ENCODE measurements around the gene GLS. TPM values are rescaled to one million over a fixed set of nuclear protein-coding genes. Genes with fewer than 3 reads are reported as not detected.

Gene GLS
- total RNA-seq, 2 donors from 2014 or later, result 50.5 to 72.3 TPM

- H3K4me1 ChIP-seq, result no peaks in the 10 kb centered on the region
- H3K36me3 ChIP-seq, result no peaks in the 10 kb centered on the region
- intact Hi-C loops (cut with DNase I), result no loop called here
- no peak overlapping the region for H3K9ac ChIP-seq (ENCODE audit: low read depth in 2 of 2, low read length in 2 of 2)
- no peaks in the 10 kb centered on the region for H3K27me3 ChIP-seq
- H3K9me3 ChIP-seq, result no peaks in the 10 kb centered on the region
- DNase-seq, result no peak
- H3K4me3 ChIP-seq, result no peak overlapping the region
- TF ChIP-seq CTCF (IDR thresholded peaks at IDR 0.05), result no peak
- no peak overlapping the region for H3K27ac ChIP-seq
Observed at GRCh38 chr2:190911813-190912212, 31.2 kb downstream of the GLS start.

DNA sequence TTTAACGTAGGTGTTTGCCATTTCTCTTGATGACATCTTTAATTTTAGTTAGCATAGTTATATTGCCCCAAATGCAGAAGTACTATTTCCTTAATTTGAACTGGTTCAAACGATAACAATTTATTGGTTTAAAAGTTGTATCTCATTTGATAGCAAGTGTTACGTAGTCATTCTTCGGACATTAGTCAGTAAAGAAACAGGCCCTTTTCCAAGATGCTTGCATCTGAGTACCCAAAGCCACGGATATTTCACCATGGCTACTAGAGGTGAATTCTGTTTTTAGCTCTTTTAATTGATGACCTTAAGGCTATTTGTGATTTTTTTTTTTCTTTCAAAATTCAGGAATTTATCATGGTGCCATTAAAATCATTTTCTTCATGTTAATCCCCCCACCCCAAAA lies 32.1 kb downstream of the GLS start:
- Histone ChIP-seq H3K9me3 (no peaks in the 10 kb centered on the region), H3K36me3 (no peaks in the 10 kb centered on the region), H3K4me1 (no peaks in the 10 kb centered on the region), H3K9ac (ENCODE audit: low read depth in 2 of 2, low read length in 2 of 2) (no peak overlapping the region), H3K27me3 (no peaks in the 10 kb centered on the region), H3K27ac (no peak overlapping the region), H3K4me3 (no peak overlapping the region)
- intact Hi-C loops (cut with DNase I), result no loop called here
- no peak for TF ChIP-seq CTCF (IDR thresholded peaks at IDR 0.05)
- DNase-seq, result no peak

DNA sequence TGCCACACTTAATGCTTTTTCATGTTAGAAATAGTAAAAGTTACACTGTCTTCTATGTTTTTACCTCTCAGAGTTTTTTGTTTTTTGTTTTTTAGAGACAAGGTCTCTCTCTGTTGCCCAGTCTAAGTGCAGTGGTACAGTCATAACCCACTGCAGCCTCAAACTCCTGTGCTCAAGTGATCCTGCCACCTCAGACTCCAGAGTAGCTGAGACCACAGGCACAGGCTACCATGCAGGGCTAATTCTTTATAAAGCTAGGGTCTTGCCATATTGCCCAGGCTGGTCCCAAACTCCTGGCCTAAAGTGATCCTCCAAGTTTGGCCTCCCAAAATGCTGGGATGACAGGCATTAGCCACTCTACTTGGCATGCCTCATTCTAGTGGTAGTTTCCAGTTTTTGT lies 33.1 kb downstream of the GLS start:
- no peak overlapping the region for H3K27ac ChIP-seq
- no peaks in the 10 kb centered on the region for H3K36me3 ChIP-seq
- no peak for TF ChIP-seq CTCF (IDR thresholded peaks at IDR 0.05)
- intact Hi-C loops (cut with DNase I), result no loop called here
- no peak for DNase-seq
- no peaks in the 10 kb centered on the region for H3K27me3 ChIP-seq
- H3K9me3 ChIP-seq, result no peaks in the 10 kb centered on the region
- H3K4me1 ChIP-seq, result no peaks in the 10 kb centered on the region
- no peak overlapping the region for H3K4me3 ChIP-seq
- H3K9ac ChIP-seq (ENCODE audit: low read depth in 2 of 2, low read length in 2 of 2), result no peak overlapping the region

DNA sequence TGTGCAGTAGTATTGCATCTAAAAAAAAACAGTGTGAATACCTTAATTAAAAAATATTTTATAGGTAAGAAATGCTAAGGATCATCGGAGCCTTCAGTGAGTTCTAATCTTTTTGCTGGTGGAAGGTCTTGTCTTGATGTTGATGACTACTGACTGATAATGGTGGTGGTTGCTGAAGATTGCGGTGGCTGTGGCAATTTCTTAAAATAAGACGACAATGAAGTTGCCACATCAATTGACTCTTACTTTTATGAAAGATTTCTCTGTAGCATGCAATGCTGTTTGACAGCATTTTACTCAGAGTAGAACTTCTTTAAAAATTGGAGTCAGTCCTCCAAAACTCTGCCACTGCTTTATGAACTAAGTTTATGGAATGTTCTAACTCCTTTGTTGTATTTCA lies 36.2 kb downstream of the GLS start:
- H3K36me3 ChIP-seq, result no peaks in the 10 kb centered on the region
- intact Hi-C loops (cut with DNase I), result no loop called here
- no peaks in the 10 kb centered on the region for H3K4me1 ChIP-seq
- H3K9ac ChIP-seq (ENCODE audit: low read depth in 2 of 2, low read length in 2 of 2), result no peak overlapping the region
- no peaks in the 10 kb centered on the region for H3K27me3 ChIP-seq
- H3K4me3 ChIP-seq, result no peak overlapping the region
- no peak overlapping the region for H3K27ac ChIP-seq
- DNase-seq, result no peak
- no peaks in the 10 kb centered on the region for H3K9me3 ChIP-seq
- TF ChIP-seq CTCF (IDR thresholded peaks at IDR 0.05), result no peak

- no peak overlapping the region for H3K27ac ChIP-seq
- no peak overlapping the region for H3K9ac ChIP-seq (ENCODE audit: low read depth in 2 of 2, low read length in 2 of 2)
- no peaks in the 10 kb centered on the region for H3K27me3 ChIP-seq
- H3K36me3 ChIP-seq, result no peaks in the 10 kb centered on the region
- no peaks in the 10 kb centered on the region for H3K9me3 ChIP-seq
- no peaks in the 10 kb centered on the region for H3K4me1 ChIP-seq
- TF ChIP-seq CTCF (IDR thresholded peaks at IDR 0.05), result no peak
- no peak overlapping the region for H3K4me3 ChIP-seq
- intact Hi-C loops (cut with DNase I), result no loop called here
- DNase-seq, result no peak
Observed at GRCh38 chr2:190920085-190920484, 39.5 kb downstream of the GLS start.

DNA sequence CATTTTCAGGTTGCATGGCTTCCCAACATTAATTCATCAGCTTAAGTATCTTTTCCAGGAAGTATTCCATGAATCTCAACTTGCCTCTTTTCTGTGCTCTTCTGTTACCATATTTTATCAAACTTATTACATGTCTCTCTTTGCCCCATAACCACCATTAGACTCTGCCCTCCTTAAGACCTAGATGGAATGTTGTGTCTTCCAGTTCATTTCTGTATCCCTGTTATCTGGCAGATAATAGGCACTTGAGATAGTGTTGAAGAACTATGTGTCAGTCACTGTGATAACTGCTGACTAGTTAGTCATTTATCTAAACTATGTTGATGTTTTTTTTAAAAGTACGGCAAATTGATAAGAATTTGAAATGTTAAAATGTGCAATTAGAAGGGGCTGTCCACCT lies 41.8 kb downstream of the GLS start:
- DNase-seq, result no peak
- Histone ChIP-seq H3K9me3 (no peaks in the 10 kb centered on the region), H3K4me3 (no peak overlapping the region), H3K36me3 (no peaks in the 10 kb centered on the region), H3K27ac (no peak overlapping the region), H3K9ac (ENCODE audit: low read depth in 2 of 2, low read length in 2 of 2) (no peak overlapping the region), H3K4me1 (no peaks in the 10 kb centered on the region), H3K27me3 (no peaks in the 10 kb centered on the region)
- no peak for TF ChIP-seq CTCF (IDR thresholded peaks at IDR 0.05)
- intact Hi-C loops (cut with DNase I), result no loop called here
